Effector CD8-positive, alpha-beta T cell (primary cell): ENCODE data around the gene NAA10.

ENCODE experiments used
- DNase-seq: peaks from one replicate; lab custom pipeline; 2025; lab: John Stamatoyannopoulos, UW

Gene NAA10

GRCh38 chrX:153927922-153928760 lies 6.7 kb downstream of the NAA10 start:
- peak; percentile 85 for DNase-seq

GRCh38 chrX:153927672-153927921 lies 7.2 kb downstream of the NAA10 start:
- no peak for DNase-seq

- DNase-seq: peak; percentile 63
Measured at GRCh38 chrX:153926858-153927671, 7.8 kb downstream of the NAA10 start.

- no peak for DNase-seq
Measured at GRCh38 chrX:153926552-153926857, 8.3 kb downstream of the NAA10 start.

GRCh38 chrX:153925739-153926551 lies 8.9 kb downstream of the NAA10 start, which contains the start of gene ARHGAP4:
Gene ARHGAP4 (minus strand): TSS chrX:153926264. CDS start chrX:153926202, 62 bp downstream.
- DNase-seq: peak; percentile 28

GRCh38 chrX:153925387-153925738 lies 9.5 kb downstream of the NAA10 start:
- DNase-seq: no peak

- peak; percentile 32 for DNase-seq
Measured at GRCh38 chrX:153924149-153924861, 10.5 kb downstream of the NAA10 start.

- no peak for DNase-seq
Measured at GRCh38 chrX:153922932-153923857, 11.6 kb downstream of the NAA10 start.

GRCh38 chrX:153921511-153922446 lies 13.1 kb downstream of the NAA10 start:
- DNase-seq: no peak

GRCh38 chrX:153921070-153921469 lies 13.8 kb downstream of the NAA10 start:
- DNase-seq: no peak

GRCh38 chrX:153920546-153920945 lies 14.3 kb downstream of the NAA10 start:
- no peak for DNase-seq

- DNase-seq: no peak
Measured at GRCh38 chrX:153919281-153919680, 15.6 kb downstream of the NAA10 start.

GRCh38 chrX:153917869-153918268 lies 17.0 kb downstream of the NAA10 start:
- no peak for DNase-seq

GRCh38 chrX:153913701-153914100 lies 21.1 kb downstream of the NAA10 start:
- DNase-seq: no peak

GRCh38 chrX:153913211-153913610 lies 21.6 kb downstream of the NAA10 start:
- DNase-seq: no peak

GRCh38 chrX:153911798-153912197 lies 23.0 kb downstream of the NAA10 start:
- no peak for DNase-seq

GRCh38 chrX:153910446-153910845 lies 24.4 kb downstream of the NAA10 start:
- no peak for DNase-seq

- DNase-seq: no peak
Measured at GRCh38 chrX:153909980-153910360, 24.9 kb downstream of the NAA10 start.
